HG03521 (cell line): ENCODE data around the gene TOX3.
A peak's percentile ranks its signal among the peaks of the same experiment; 100 is the strongest.

Experiments
- ATAC-seq: cut with Tn5 transposase; IDR thresholded peaks from one replicate; pipeline ENCODE4 v1.9.1; 2021; ENCODE audit warnings: mild to moderate bottlenecking, moderate library complexity; ENCODE audit not compliant: unreplicated experiment

TOX3 gene

GRCh38 chr16:52547004-52547833 lies at the start of gene TOX3:
TSS of gene TOX3 (minus strand) at chr16:52547143. CDS start at chr16:52546723, 420 bp downstream.
- no peak for ATAC-seq

- ATAC-seq, result no peak
Measured at GRCh38 chr16:52592778-52593177, 45.8 kb upstream of the TOX3 start.

GRCh38 chr16:52591934-52592592 lies 45.1 kb upstream of the TOX3 start:
- no peak for ATAC-seq

GRCh38 chr16:52591471-52591870 lies 44.5 kb upstream of the TOX3 start:
- no peak for ATAC-seq

GRCh38 chr16:52586159-52586558 lies 39.2 kb upstream of the TOX3 start:
- no peak for ATAC-seq

- no peak for ATAC-seq
Measured at GRCh38 chr16:52584354-52585320, 37.7 kb upstream of the TOX3 start.

GRCh38 chr16:52581530-52581929 lies 34.6 kb upstream of the TOX3 start:
- ATAC-seq, result no peak

- ATAC-seq, result no peak
Measured at GRCh38 chr16:52580488-52580887, 33.5 kb upstream of the TOX3 start.

GRCh38 chr16:52578829-52579498 lies 32.0 kb upstream of the TOX3 start:
- ATAC-seq, result no peak

DNA sequence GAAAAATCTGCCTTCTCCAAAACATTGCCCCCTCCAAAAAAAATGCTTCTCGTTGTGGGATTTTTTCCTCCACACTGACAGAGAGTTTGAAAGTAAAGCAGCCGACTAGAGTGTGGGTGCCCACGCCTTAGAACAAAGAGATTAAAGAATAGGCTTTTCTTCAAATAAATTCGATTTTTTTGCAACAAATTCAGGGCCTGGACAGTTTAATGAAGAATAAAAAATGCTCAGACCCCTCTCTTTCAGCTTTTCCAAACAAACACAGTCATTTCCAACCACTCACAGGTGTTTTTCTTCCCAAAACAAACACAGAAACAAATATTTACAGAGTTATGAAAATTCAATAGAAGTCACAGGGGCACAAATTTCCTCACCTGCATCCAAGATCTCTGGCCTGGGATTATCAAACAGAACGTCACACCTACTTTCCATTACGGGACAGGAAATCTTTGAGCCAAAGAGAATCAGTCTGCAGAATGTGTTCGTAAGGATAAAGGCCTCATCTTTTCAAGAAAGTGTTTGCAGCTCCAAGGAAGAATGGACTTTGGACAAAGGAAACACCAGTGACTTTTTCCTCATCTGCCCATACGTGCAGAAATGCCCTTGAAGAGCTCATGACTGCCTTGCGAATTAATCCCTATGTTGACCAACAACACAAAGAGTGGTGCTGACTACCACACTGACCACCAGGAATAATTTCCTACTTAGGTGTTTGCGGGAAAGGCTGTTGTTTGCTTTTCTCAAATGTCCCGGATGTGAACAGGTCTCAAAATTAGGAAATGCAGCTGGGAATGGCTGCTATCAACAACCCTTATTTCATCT lies 31.3 kb upstream of the TOX3 start:
- ATAC-seq, result no peak

DNA sequence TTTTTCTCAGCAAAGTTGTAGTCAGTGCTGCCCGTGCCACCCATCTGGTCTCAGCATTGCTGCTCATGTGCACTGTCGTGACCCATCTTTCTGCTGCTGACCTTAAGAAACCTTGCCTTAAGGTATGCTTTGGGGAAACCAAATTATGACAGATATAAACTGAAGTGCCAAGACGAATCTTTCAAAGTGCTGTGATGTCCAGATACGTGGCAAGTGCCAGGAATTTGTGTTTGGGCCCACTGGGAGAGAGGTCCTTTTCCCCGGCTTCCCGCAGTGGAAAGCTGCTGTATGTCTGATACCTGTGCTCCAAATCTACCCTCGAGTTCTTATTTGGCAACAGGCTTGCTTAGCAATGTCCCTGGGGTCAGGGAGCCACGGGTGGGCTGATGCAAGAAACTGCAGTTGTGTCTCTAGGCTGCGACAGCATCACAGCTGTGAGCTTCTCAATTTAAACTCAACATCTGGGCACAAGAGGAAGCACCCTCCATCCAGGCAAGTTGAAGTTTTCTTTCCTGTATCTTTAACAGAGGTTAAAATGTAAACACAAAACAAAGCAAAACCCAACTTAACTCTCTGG lies 30.3 kb upstream of the TOX3 start:
- ATAC-seq, result no peak

DNA sequence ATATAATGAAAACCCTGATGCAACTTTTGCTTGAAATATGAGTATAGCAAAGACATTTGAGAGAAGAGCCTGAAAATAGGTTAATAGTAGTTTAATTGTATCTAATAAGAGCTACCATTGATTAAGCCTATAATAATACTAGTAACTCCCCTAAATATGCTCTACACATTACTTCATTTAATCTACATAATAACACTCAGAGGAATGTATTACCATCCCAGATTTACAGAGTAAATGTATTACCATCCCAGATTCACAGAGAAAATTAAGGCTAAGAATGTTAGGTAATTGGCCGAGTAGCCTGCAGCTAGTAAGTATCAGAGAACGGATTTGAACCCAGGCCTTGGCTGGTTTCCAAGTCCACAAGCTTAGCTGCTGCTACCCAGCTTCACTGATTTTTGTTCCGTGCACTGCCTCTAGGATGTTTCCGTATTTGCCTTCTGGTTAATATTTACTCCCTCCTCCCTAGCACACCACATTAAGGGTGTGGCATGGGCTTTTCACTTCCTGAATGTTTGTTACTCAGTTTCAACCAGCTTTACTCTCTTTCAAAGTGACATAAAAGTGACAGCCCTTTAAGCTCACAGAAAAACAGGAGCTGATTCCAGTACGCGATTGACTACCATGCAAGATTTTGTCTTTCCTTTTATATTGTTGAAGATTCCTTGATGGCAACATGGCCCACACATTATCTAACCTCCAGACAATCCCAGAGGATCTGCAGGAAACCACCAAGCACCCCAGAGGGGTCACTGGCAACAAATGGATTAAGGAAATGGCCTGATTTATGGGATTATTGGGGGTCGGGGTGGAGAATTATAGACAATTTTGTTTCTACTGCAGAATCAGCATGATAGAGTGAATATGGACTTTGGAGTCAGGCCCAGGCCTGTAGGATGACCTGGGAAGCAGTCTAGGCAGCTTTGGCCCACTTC lies 26.7 kb upstream of the TOX3 start:
- peak; percentile 55 for ATAC-seq

- no peak for ATAC-seq
Measured at GRCh38 chr16:52572656-52573055, 25.7 kb upstream of the TOX3 start.

DNA sequence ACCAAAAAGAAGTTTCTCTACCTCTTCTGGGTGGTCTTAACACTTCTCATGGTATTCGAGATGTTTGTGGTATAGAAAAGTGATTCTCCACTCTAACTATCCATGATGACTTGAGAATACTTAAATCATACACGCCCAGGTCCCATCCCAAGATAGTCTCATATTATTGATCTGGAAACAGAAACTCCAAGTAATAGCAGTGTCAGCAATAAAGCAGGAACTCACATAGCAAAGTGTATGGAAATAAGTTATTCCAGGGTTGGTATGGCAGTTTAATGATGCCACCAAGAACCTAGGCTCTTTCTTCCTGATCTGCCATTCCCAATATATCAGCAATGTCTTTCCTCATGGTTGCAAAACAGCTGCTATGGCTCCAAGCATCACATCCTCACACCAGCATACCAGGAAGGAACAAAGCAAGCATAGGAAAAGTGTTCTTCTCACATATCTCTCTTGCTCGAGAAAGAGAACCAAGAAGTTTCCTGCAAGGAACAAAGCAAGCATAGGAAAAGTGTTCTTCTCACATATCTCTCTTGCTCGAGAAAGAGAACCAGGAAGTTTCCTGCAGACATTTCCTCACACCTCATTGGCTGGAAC lies 23.6 kb upstream of the TOX3 start:
- no peak for ATAC-seq

DNA sequence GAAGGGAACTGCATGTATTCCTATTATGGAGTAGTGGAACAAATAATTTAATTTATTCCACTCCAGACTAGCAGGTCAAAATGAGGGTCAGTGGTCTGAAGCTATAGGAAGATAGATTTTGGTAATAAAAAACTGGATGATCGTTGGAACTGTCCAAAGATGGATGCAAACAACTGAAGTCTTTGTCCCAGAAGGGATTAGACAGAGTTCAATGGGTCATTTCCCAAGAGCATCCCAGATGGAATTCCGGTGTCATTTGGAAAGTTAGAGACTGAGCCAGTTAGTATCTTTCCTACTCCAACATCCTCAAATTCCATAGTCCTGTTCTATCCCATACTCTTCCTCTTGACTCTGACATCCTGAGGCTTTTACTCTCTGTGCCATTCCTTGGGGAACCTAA lies 22.8 kb upstream of the TOX3 start:
- no peak for ATAC-seq

GRCh38 chr16:52568983-52569690 lies 22.2 kb upstream of the TOX3 start:
- ATAC-seq, result no peak

- no peak for ATAC-seq
Measured at GRCh38 chr16:52568495-52568894, 21.6 kb upstream of the TOX3 start.
